HCT116 (cell line): ENCODE data around the gene NAALAD2. TPM values are rescaled to one million over a fixed set of nuclear protein-coding genes. Genes with fewer than 3 reads are reported as not detected.

Experiments used
- ATAC-seq: fragments of 200-7000 bp; cut with Tn5 transposase; 2 replicates; pipeline ENCODE4 v1.9.1; 2020; ENCODE audit warnings: mild to moderate bottlenecking, moderate library complexity
- BruUV-seq: library from RNA; stranded (reverse); fragments of 400-500 nt; replicated peaks from 2 replicates; lab custom pipeline; 2021; lab: Mats Ljungman, UMichigan
- CTCF ChIA-PET: fragments of 300-600 bp; sonication (Branson Sonifier 250); formaldehyde crosslinking; loops from one replicate; lab custom pipeline; 2021; ENCODE audit warnings: antibody characterized with exemption; lab: Charles Lee
- POLR2A ChIA-PET: fragments of 300-600, 350-600 bp; sonication (Branson Sonifier 250); formaldehyde crosslinking; loops from one replicate; lab custom pipeline; 2021; ENCODE audit warnings: antibody characterized with exemption; lab: Charles Lee
- RAD21 ChIA-PET, 2 experiments: fragments of 300-600 bp; sonication (Branson Sonifier 250); formaldehyde crosslinking; loops; one replicate each; lab custom pipeline; 2023; ENCODE audit warnings: low total read pairs in 2 of 2; ENCODE audit not compliant: uncharacterized antibody in 2 of 2, unreplicated experiment in 2 of 2, low non-redundant PET in 1 of 2; lab: Charles Lee
- DNase-seq: peaks from one replicate; pipeline ENCODE4 v3.0.0-alpha.2; 2010; ENCODE audit warnings: low read depth, low spot score
- H2AFZ ChIP-seq: fragments of 200-600 bp; shearing (Covaris generic), sonication (generic); 2 replicates; pipeline ENCODE4 v1.6.1; 2017; ENCODE audit warnings: low read depth, mixed run types, mixed read lengths, antibody characterized with exemption, low read length; ENCODE audit not compliant: poor library complexity, severe bottlenecking
- H3K27ac ChIP-seq: 2 replicates; pipeline ENCODE4 v1.5.1; 2012; ENCODE audit warnings: low read depth, low read length
- H3K27me3 ChIP-seq: fragments of 200-600 bp; sonication (generic); 2 replicates; pipeline ENCODE4 v1.6.1; 2016; ENCODE audit warnings: mixed run types, low read length, mixed read lengths; ENCODE audit not compliant: insufficient read depth
- H3K36me3 ChIP-seq, 2 experiments: fragments of 200-500 bp in 1 of 2; fragments of 200-600 bp in 1 of 2; sonication (Bioruptor generic) in 1 of 2; sonication (generic) in 1 of 2; 2 replicates each; pipeline versions ENCODE4 v1.5.1 to v1.6.1; 2014 to 2016; ENCODE audit warnings: low read length in 2 of 2, inconsistent platforms in 1 of 2, mixed read lengths in 1 of 2, mixed run types in 1 of 2; ENCODE audit not compliant: insufficient read depth in 2 of 2, control insufficient read depth in 1 of 2
- H3K4me1 ChIP-seq, 2 experiments: fragments of 200-600 bp in 1 of 2; sonication (generic) in 1 of 2; 2 replicates each; pipeline versions ENCODE4 v1.5.1 to v1.6.1; 2012 to 2017; ENCODE audit warnings: low read length in 2 of 2, inconsistent platforms in 1 of 2, mild to moderate bottlenecking in 1 of 2, mixed read lengths in 1 of 2, mixed run types in 1 of 2, moderate library complexity in 1 of 2; ENCODE audit not compliant: insufficient read depth in 2 of 2, control insufficient read depth in 1 of 2
- H3K4me2 ChIP-seq: fragments of 200-600 bp; sonication (generic); 2 replicates; pipeline ENCODE4 v1.6.1; 2017; ENCODE audit warnings: mixed run types, low read length, mixed read lengths
- H3K4me3 ChIP-seq, 2 experiments: fragments of 200-600 bp in 1 of 2; sonication (generic) in 1 of 2; replicated peaks in 1 of 2; 2 replicates each; pipeline ENCODE4 v1.5.1; 2011 to 2016; ENCODE audit warnings: low read length in 2 of 2, control low read depth in 1 of 2, low read depth in 1 of 2, mild to moderate bottlenecking in 1 of 2, mixed read lengths in 1 of 2, mixed run types in 1 of 2
- H3K79me2 ChIP-seq: fragments of 200-600 bp; sonication (generic); 2 replicates; pipeline ENCODE4 v1.6.1; 2017; ENCODE audit warnings: mild to moderate bottlenecking, mixed run types, low read length, moderate library complexity, mixed read lengths; ENCODE audit not compliant: insufficient read depth
- H3K9ac ChIP-seq: fragments of 200-600 bp; sonication (generic); 2 replicates; pipeline ENCODE4 v1.6.1; 2016; ENCODE audit warnings: low read length, mixed read lengths
- H3K9me2 ChIP-seq: fragments of 200-600 bp; sonication (generic), shearing (Covaris generic); 2 replicates; pipeline ENCODE4 v1.6.1; 2017; ENCODE audit warnings: mixed run types, mild to moderate bottlenecking, moderate library complexity; ENCODE audit not compliant: insufficient read depth
- H3K9me3 ChIP-seq, 2 experiments: fragments of 200-500 bp in 1 of 2; fragments of 200-600 bp in 1 of 2; sonication (Bioruptor generic) in 1 of 2; sonication (generic) in 1 of 2; 2 replicates each; pipeline ENCODE4 v1.6.1; 2014 to 2017; ENCODE audit warnings: low read length in 2 of 2, mixed read lengths in 2 of 2, inconsistent platforms in 1 of 2, low read depth in 1 of 2, mild to moderate bottlenecking in 1 of 2, mixed run types in 1 of 2, moderate library complexity in 1 of 2; ENCODE audit not compliant: control insufficient read depth in 1 of 2, insufficient read depth in 1 of 2
- H4K20me1 ChIP-seq: fragments of 200-600 bp; sonication (generic), shearing (Covaris generic); 2 replicates; pipeline ENCODE4 v1.6.1; 2017; ENCODE audit warnings: mixed run types, mild to moderate bottlenecking, moderate library complexity; ENCODE audit not compliant: insufficient read depth
- CBX3 ChIP-seq: IDR thresholded peaks from 2 replicates; pipeline ENCODE4 v1.6.1; 2012; ENCODE audit warnings: low read depth
- CEBPB ChIP-seq: IDR thresholded peaks from 2 replicates; pipeline ENCODE4 v1.6.1; 2012; ENCODE audit warnings: low read depth
- POLR2AphosphoS5 ChIP-seq: IDR thresholded peaks from 2 replicates; pipeline ENCODE4 v1.6.1; 2011; ENCODE audit warnings: mild to moderate bottlenecking, low read depth, low read length, moderate library complexity
- RAD21 ChIP-seq: IDR thresholded peaks from 2 replicates; pipeline ENCODE4 v1.6.1; 2012; ENCODE audit warnings: low read depth, mild to moderate bottlenecking
- SP1 ChIP-seq: IDR thresholded peaks from 2 replicates; pipeline ENCODE4 v1.6.1; 2012; ENCODE audit warnings: low read depth
- intact Hi-C: fragments of 100-400 bp; cut with micrococcal nuclease; formaldehyde crosslinking; loops from 2 replicates; pipeline ENCODE4 v1.10.0; 2022
- total RNA-seq: library from RNA; stranded (reverse); gene quantifications from one replicate; pipeline ENCODE4 v1.2.1, GENCODE V29; 2021; ENCODE audit not compliant: unreplicated experiment

NAALAD2 gene
- total RNA-seq, 1 experiment from 2014 or later = not detected

DNA sequence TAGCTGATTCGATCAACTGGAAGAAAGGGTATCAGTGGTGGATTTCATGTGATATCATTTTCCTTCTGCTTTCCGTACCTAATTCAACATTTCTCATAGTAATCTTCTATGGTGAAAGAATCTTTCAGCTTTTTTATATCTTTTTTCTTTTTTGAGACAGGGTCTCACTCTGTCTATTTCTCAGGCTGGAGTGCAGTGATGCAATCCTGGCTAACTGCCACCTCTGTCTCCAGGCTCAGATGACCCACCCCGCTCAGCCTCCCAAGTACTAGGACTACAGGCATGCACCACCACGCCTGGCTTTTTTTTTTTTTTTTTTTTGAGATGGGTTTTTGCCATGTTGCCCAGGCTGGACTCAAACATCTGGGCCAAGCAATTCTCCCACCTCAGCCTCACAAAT lies 107.0 kb downstream of the NAALAD2 start:
- Histone ChIP-seq H3K4me3 (no peak overlapping the region), H3K9me2 (no peaks in the 10 kb centered on the region), H3K79me2 (no peaks in the 10 kb centered on the region), H3K9ac (no peak overlapping the region), H3K27ac (no peak overlapping the region), H3K36me3 (no peaks in the 10 kb centered on the region), H3K4me1 (no peaks in the 10 kb centered on the region), H3K9me3 (no peaks in the 10 kb centered on the region), H2AFZ (no peak overlapping the region), H3K4me2 (no peak overlapping the region), H4K20me1 (no peaks in the 10 kb centered on the region), H3K27me3 (no peaks in the 10 kb centered on the region)
- intact Hi-C loops = no loop called here
- DNase-seq (no peak), ATAC-seq (no peak)
- ChIA-PET CTCF (no interaction called here), POLR2A (no interaction called here), RAD21 (no interaction called here)
- no TSS peak for BruUV-seq
- TF ChIP-seq CEBPB (no peak), CBX3 (no peak), SP1 (no peak), POLR2AphosphoS5 (no peak), RAD21 (no peak)

Other genes starting within 250 kb of the NAALAD2 start
- gene TRIM49D1, start 212.4 kb upstream of the NAALAD2 start, total RNA-seq = not detected
- not detected for gene TRIM49D2, start 210.6 kb upstream of the NAALAD2 start, total RNA-seq
- gene TRIM64, start 168.6 kb upstream of the NAALAD2 start, total RNA-seq = not detected
- not detected for gene TRIM49C, start 103.6 kb upstream of the NAALAD2 start, total RNA-seq
- gene UBTFL1, start 48.7 kb upstream of the NAALAD2 start, total RNA-seq = not detected
- 95.6 TPM for gene CHORDC1, start 88.4 kb downstream of the NAALAD2 start, total RNA-seq